Iris pigment epithelial cell (primary cell): ENCODE data around the gene LDAF1.
"Not testable (repeated sequence)": the region's sequence is repeated elsewhere in the genome, so short reads cannot be mapped to it uniquely, and the experiment has no call there.

Experiments used
- DNase-seq: peaks from one replicate; pipeline ENCODE4 v3.0.0-alpha.2; 2011; ENCODE audit warnings: low read depth

LDAF1 gene

DNA sequence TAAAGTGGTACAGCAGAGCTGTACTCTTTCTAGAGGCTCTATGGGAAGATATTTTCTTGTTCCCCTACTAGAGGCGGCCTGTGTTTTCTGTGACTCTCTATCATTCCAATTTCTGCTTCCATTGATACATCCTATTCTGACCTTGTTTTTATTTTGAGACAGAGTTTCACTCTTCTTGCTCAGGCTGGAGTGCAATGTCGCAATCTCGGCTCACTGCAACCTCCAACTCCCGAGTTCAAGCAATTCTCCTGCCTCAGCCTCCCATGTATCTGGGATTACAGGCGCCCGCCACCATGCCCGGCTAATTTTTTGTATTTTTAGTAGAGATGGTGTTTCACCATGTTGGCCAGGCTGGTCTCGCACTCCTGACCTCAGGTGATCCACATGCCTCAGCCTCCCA, 36.9 kb downstream of the LDAF1 start:
- DNase-seq: not testable (repeated sequence)

GRCh38 chr16:21197112-21197511, 38.6 kb downstream of the LDAF1 start:
- DNase-seq: no peak

DNA sequence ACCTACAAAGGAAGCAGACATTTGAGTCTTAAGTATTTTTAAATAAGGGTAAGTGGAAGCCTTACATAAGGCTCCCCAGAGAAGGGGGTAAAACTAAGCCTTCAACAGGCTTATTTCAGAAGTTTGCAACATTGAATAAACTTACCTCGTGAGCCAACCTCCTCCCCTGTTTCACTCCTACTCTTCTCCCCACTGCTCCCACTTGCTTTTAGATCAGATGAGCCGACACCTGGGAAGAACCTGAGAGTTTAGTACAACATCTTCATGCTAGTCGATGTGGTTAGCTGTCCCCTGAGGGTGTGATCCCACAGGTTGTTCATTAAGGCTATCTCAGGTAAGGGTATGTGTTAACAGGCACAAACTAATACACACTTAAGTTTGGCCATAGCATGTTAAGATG, 39.1 kb downstream of the LDAF1 start:
- DNase-seq: no peak

GRCh38 chr16:21199607-21200218, 41.2 kb downstream of the LDAF1 start:
- DNase-seq: no peak

DNA sequence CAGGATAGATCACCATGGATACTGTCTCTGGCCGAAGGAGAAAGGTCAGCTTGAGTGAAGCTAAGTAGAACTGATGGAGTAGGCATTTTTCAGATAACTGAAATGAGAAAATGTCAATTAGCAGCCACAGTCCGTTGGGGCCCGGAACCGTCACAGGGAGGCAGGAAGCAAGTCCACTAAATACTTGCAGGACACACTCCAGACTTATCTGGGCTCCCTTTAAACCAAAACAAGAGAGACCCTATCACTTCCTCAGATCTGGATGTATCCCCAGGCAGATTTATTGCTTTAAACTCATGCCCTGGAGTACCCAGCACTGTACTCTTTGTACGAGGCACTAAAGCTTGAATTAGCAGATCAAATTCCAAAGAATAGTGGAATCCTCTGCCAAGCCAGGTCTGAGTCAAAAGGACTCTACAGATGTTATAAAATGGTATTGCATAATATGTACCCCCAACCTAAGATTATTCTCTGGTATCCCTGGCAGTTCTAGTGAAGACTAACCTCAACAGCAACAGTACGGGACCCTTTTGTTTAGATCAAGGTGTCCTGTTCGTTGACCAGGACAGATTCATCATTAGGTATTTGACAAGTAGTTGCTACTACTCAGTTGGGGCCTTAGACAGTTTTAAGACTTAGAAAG, 44.8 kb downstream of the LDAF1 start:
- DNase-seq: no peak

DNA sequence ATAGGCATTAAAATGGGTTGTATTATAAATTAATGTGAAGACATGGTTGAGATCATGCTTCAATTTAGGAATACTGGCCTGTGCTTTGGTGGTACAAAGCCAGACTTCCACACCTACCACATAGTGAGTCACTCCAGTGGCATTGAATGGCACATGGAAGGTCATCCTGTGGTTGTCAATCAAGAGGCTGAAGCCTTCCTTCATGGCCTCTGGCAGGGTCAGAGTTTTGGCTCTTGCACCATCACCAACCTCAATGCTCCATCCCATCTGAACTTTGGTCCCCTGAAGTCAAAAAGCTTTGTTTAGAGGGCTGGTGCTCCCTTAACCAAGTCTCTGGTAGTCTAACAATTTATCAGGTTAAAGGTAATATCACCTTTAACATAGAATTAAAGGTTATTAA, 46.8 kb downstream of the LDAF1 start:
- DNase-seq: no peak

GRCh38 chr16:21206550-21206949, 48.1 kb downstream of the LDAF1 start:
- no peak for DNase-seq

DNA sequence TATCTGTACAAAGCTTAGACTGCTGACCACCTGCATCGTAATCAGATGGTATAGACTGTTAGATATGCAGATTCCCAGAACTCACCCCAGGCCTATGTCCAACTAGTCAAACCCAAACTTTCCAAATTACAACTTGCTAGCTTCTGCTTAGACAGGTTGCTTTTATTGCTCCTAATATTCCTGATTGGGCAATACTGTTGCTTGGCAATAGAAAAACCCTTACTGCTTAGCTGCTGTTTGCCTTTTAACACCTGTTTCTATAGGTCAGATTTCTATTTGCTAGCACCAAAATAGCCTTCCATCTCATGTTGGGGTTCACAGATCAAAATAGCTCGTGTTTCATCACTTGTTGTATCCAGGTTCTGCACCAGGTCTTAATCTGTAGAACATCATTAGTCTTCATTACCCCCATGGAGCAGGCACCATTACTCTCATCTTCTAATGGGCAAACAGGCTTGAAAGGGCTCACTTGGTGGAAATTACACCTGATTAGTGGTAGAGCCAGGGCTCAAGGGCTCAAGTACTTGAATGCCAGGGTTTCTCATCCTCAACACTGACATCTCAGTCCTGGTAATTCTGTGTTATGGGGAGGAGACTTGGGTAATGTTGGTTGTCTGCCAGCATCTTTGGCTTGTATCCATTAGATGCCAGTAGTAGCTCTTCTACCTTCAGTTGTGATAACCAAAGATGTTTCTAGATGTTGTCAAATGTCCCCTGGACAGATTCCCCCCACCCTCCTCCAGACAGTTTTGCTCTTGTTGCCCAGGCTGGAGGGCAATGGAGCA, 50.2 kb downstream of the LDAF1 start:
- no peak for DNase-seq

DNA sequence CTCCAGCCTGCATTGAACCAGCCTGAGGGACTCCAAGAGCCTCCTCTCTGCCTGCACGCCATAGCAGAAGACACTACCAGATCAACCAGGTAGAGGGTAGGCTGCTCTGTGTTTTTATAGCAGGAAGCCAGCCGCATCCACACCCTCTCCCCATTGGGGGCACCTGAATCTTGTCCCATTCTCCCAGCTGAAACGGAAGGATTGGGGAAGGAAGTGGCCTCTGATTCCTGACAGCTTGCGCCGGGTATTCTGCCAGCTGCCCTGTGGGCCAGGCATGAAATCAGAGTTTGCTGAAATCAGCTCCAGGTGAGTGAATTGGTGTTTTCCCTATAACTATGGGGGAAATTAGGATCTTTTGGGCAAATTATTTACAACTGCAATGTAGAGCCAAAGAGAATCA, 53.0 kb downstream of the LDAF1 start, which contains the start of gene ZP2:
TSS of gene ZP2 (minus strand) at position 89 of the 400 bp plus-strand sequence. CDS start at position 62, 27 bp downstream.
- DNase-seq: no peak

DNA sequence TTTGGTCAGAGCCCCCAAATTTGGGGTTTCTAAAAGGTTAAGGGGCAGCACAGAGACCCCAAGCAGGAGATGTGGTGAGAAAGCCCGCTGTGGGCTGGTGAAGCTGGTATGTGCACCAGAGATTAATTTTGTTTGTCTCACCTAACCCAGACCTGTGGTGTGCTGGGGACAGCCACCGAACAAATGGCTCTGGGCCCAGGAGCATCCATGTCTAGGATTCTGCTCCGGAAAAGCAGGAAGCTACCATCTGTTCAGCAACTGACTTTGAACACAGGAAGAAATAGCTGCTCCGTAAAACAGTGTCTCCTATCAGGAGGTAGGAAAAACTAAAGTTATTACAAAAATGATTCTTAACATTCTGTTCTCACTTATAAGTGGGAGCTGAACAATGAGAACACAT, 55.6 kb downstream of the LDAF1 start:
- no peak for DNase-seq

- no peak for DNase-seq
Observed at GRCh38 chr16:21217121-21217520, 58.6 kb downstream of the LDAF1 start.

- peak; percentile 11 for DNase-seq
Observed at GRCh38 chr16:21218153-21218552, 59.7 kb downstream of the LDAF1 start.

GRCh38 chr16:21219551-21219950, 61.1 kb downstream of the LDAF1 start:
- no peak for DNase-seq

- DNase-seq: no peak
Observed at GRCh38 chr16:21222495-21223337, 64.2 kb downstream of the LDAF1 start.

- DNase-seq: no peak
Observed at GRCh38 chr16:21223787-21224186, 65.3 kb downstream of the LDAF1 start.

GRCh38 chr16:21224800-21225199, 66.3 kb downstream of the LDAF1 start:
- no peak for DNase-seq

- DNase-seq: no peak
Observed at GRCh38 chr16:21226749-21227148, 68.3 kb downstream of the LDAF1 start.

GRCh38 chr16:21227866-21228265, 69.4 kb downstream of the LDAF1 start:
- no peak for DNase-seq

DNA sequence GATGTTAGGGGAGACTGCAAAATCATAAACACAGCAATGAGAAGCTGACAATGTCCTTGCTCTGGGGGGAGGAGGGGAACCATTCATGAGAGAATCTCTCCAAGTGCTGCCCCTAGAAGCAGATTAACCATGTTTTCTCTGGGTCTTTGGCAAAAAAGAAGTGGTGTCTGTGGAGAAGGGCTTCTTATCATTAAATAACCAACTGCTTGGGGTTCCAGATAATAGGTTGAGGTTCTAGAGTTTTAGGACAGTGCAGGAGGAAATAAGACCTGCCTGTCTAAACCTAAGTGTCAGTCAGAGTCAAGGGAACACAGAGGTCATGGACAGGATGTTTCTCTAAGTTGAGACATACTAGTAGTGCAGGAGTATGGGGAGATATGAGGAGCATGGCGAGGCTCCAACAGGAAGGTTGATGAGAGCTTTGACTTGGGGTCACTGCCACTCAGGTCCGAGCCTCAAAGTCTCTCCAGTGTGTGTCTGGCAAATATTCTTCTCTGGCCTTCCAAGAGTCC, 69.9 kb downstream of the LDAF1 start:
- DNase-seq: no peak
